OCI-LY7 (cell line): ENCODE measurements around the gene EPB41L2. TPM values are rescaled to one million over a fixed set of nuclear protein-coding genes. Genes with fewer than 3 reads are reported as not detected.

Experiments
- BruUV-seq: library from RNA; stranded (reverse); fragments of 400-500 nt; replicated peaks from 2 replicates; lab custom pipeline; 2021; lab: Mats Ljungman, UMichigan
- CTCF ChIA-PET: fragments of 300-600 bp; sonication (Branson Sonifier 250); formaldehyde crosslinking; loops from one replicate; lab custom pipeline; 2022; ENCODE audit warnings: antibody characterized with exemption; ENCODE audit not compliant: unreplicated experiment; lab: Charles Lee
- POLR2A ChIA-PET: fragments of 300-600 bp; sonication (Branson Sonifier 250); formaldehyde crosslinking; loops from one replicate; lab custom pipeline; 2022; ENCODE audit warnings: antibody characterized with exemption; lab: Charles Lee
- DNase-seq: peaks from one replicate; pipeline ENCODE4 v3.0.0-alpha.2; 2015; ENCODE audit warnings: low spot score
- H2AFZ ChIP-seq: fragments of 200-600 bp; sonication (generic), shearing (Covaris generic); 2 replicates; pipeline ENCODE4 v1.6.1; 2014; ENCODE audit warnings: mild to moderate bottlenecking, antibody characterized with exemption, low read length, moderate library complexity
- H3K27ac ChIP-seq: fragments of 200-600 bp; sonication (generic); 2 replicates; pipeline ENCODE4 v1.5.1; 2014; ENCODE audit warnings: mixed run types, low read depth, mild to moderate bottlenecking, moderate library complexity, low read length, inconsistent platforms; ENCODE audit not compliant: poor library complexity, severe bottlenecking
- H3K36me3 ChIP-seq: fragments of 200-600 bp; sonication (generic); 2 replicates; pipeline ENCODE4 v1.6.1; 2014; ENCODE audit warnings: mild to moderate bottlenecking, antibody characterized with exemption, low read length, moderate library complexity, mixed read lengths; ENCODE audit not compliant: insufficient read depth
- H3K4me1 ChIP-seq: fragments of 200-600 bp; sonication (generic); 2 replicates; pipeline ENCODE4 v1.5.1; 2014; ENCODE audit warnings: mild to moderate bottlenecking, low read length; ENCODE audit not compliant: insufficient read depth, poor library complexity, severe bottlenecking
- H3K4me2 ChIP-seq: fragments of 200-600 bp; sonication (generic); 2 replicates; pipeline ENCODE4 v1.6.1; 2014; ENCODE audit warnings: mild to moderate bottlenecking, low read length
- H3K4me3 ChIP-seq: fragments of 200-600 bp; sonication (generic); 2 replicates; pipeline ENCODE4 v1.5.1; 2014; ENCODE audit warnings: mild to moderate bottlenecking, low read depth, low read length; ENCODE audit not compliant: poor library complexity, severe bottlenecking
- H3K79me2 ChIP-seq: fragments of 200-600 bp; sonication (generic); 2 replicates; pipeline ENCODE4 v1.6.1; 2016; ENCODE audit warnings: low read depth, mild to moderate bottlenecking, low read length, moderate library complexity, mixed read lengths; ENCODE audit not compliant: insufficient read depth
- H3K9me2 ChIP-seq: fragments of 200-600 bp; sonication (generic); 2 replicates; pipeline ENCODE4 v1.6.1; 2016; ENCODE audit warnings: mild to moderate bottlenecking, low read length, mixed read lengths; ENCODE audit not compliant: insufficient read depth
- H3K9me3 ChIP-seq: fragments of 200-600 bp; sonication (generic); 2 replicates; pipeline ENCODE4 v1.6.1; 2014; ENCODE audit warnings: mild to moderate bottlenecking, mixed run types, low read length, mixed read lengths
- H4K20me1 ChIP-seq: fragments of 200-600 bp; sonication (generic); 2 replicates; pipeline ENCODE4 v1.6.1; 2014; ENCODE audit warnings: mild to moderate bottlenecking, antibody characterized with exemption, low read length, moderate library complexity, mixed read lengths; ENCODE audit not compliant: insufficient read depth
- EZH2phosphoT487 ChIP-seq: fragments of 200-600 bp; sonication (generic); IDR thresholded peaks from 2 replicates; pipeline ENCODE4 v1.6.1; 2018; ENCODE audit warnings: low read depth, borderline replicate concordance, mild to moderate bottlenecking, mixed run types, antibody characterized with exemption, low read length, moderate library complexity, mixed read lengths
- intact Hi-C: fragments of 100-400 bp; cut with micrococcal nuclease; formaldehyde crosslinking; loops from one replicate; pipeline ENCODE4 v1.10.0; 2022; ENCODE audit not compliant: unreplicated experiment
- total RNA-seq, 2 experiments: library from RNA; depleted of rRNA in 1 of 2; stranded (reverse); fragments of >200 nt in 1 of 2; shearing (Covaris generic) in 1 of 2; gene quantifications; 2 replicates each; pipeline ENCODE4 v1.2.3, GENCODE V29; 2014 to 2022
- TF ChIP-seq, protein P1 (sequence below): fragments of 200-600 bp; sonication (generic); conservative IDR thresholded peaks from 2 replicates; pipeline ENCODE4 v1.5.1; 2014; ENCODE audit warnings: mild to moderate bottlenecking, antibody characterized with exemption, low read length, moderate library complexity, mixed read lengths

Gene EPB41L2
- total RNA-seq, 2 experiments from 2014 or later: 36.7 to 138 TPM

DNA sequence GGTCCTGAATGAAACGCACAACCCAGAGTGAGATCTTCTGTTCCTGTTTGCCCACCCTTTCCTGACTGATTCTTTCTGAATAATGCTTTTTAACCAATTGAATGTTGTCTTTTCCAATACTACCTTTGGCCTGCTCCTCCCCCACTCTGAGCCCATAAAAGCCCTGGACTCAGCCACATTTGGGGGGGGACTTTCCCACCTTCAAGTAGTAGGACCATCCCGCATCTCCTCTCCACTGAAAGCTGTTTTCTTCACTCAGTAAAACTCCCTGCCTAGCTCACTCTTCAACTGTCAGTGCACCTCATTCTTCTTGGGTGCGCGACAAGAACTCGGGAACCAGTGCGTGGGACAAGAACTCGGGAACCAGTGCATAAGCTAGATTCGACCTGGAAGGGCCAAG lies 77.9 kb downstream of the EPB41L2 start:
- Histone ChIP-seq H3K4me1 (no peaks in the 10 kb centered on the region), H3K4me3 (no peak overlapping the region), H3K79me2 (peaks cover 17% of the 10 kb centered on the region; the same call in 1 of the 2 replicates), H3K36me3 (peaks cover 10% of the 10 kb centered on the region), H3K27ac (no peak overlapping the region), H4K20me1 (no peaks in the 10 kb centered on the region), H2AFZ (no peak overlapping the region), H3K9me3 (peaks cover 26% of the 10 kb centered on the region), H3K4me2 (no peak overlapping the region), H3K9me2 (no peaks in the 10 kb centered on the region; the same call in 1 of the 2 replicates)
- no peak for TF ChIP-seq EZH2phosphoT487
- TF ChIP-seq, protein P1, sequence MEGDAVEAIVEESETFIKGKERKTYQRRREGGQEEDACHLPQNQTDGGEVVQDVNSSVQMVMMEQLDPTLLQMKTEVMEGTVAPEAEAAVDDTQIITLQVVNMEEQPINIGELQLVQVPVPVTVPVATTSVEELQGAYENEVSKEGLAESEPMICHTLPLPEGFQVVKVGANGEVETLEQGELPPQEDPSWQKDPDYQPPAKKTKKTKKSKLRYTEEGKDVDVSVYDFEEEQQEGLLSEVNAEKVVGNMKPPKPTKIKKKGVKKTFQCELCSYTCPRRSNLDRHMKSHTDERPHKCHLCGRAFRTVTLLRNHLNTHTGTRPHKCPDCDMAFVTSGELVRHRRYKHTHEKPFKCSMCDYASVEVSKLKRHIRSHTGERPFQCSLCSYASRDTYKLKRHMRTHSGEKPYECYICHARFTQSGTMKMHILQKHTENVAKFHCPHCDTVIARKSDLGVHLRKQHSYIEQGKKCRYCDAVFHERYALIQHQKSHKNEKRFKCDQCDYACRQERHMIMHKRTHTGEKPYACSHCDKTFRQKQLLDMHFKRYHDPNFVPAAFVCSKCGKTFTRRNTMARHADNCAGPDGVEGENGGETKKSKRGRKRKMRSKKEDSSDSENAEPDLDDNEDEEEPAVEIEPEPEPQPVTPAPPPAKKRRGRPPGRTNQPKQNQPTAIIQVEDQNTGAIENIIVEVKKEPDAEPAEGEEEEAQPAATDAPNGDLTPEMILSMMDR: no peak
- intact Hi-C loops: no loop called here
- POLR2A ChIA-PET: interaction anchor here (0.8 kb wide), 1 partner anchor 127 kb away, joined by 3 read pairs; no protein-coding TSS in a partner anchor
- no TSS peak for BruUV-seq
- no peak for DNase-seq
- CTCF ChIA-PET: interaction anchor here (0.5 kb wide), 1 partner anchor 67 kb away, joined by 3 read pairs; no protein-coding TSS in a partner anchor

DNA sequence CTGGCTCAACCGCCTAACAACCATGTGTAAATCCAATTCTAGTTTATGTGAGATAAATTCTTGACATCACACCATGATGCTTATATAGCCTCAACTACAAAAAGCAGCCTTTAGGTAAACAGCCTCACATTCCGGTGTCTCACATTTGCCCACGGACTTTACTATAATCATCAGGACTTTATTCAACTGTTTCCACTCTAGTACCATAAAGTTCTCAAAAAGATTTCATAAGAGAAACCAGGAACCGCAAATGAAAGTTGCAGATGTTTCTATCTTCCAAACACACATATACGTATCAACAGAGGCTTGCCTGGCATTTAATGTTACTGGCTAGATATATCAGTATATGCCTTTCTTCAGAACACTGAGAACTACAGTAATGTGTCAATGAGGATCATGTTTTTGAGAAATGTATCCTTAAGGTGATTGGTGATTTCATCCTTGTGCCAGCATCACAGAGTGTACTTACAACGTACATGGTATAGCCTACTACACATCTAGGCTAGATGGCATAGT lies 80.0 kb downstream of the EPB41L2 start:
- Histone ChIP-seq H3K9me2 (no peaks in the 10 kb centered on the region; the same call in 1 of the 2 replicates), H3K4me3 (no peak overlapping the region), H3K36me3 (peaks cover 10% of the 10 kb centered on the region), H3K4me1 (no peaks in the 10 kb centered on the region), H3K9me3 (peaks cover 26% of the 10 kb centered on the region), H3K79me2 (peaks cover 17% of the 10 kb centered on the region; the same call in 1 of the 2 replicates), H3K4me2 (no peak overlapping the region), H3K27ac (no peak overlapping the region), H4K20me1 (no peaks in the 10 kb centered on the region), H2AFZ (no peak overlapping the region)
- DNase-seq: no peak
- intact Hi-C loops: no loop called here
- CTCF ChIA-PET: no interaction called here
- POLR2A ChIA-PET: interaction anchor here (1.4 kb wide), 1 partner anchor 15 kb away, joined by 5 read pairs; no protein-coding TSS in a partner anchor
- no peak for TF ChIP-seq EZH2phosphoT487
- TF ChIP-seq, protein P1: no peak
- BruUV-seq: no TSS peak

DNA sequence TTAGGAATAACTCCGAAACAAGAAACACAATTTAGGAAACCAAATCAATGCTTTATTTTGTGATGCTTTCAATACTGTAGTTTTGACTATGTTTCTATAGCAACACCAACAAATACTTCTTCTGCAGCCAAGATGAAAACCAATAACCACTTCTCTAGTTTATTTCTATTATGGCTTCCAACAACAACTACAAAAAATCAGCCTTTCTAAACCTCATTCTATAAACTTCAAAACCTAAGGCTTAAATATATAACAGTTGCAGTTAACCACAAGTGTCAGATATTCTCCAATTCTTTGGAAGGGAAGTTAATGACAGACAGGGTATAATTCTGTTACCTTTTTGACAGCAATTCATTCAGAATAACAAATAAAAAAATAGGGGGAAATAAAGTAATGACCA lies 80.9 kb downstream of the EPB41L2 start:
- DNase-seq: no peak
- H3K4me3 ChIP-seq: no peak overlapping the region
- no peak overlapping the region for H3K4me2 ChIP-seq
- peaks cover 17% of the 10 kb centered on the region; the same call in 1 of the 2 replicates for H3K79me2 ChIP-seq
- peaks cover 10% of the 10 kb centered on the region for H3K36me3 ChIP-seq
- no peaks in the 10 kb centered on the region for H3K4me1 ChIP-seq
- H2AFZ ChIP-seq: no peak overlapping the region
- TF ChIP-seq EZH2phosphoT487: no peak
- TF ChIP-seq, protein P1: no peak
- no peaks in the 10 kb centered on the region; the same call in 1 of the 2 replicates for H3K9me2 ChIP-seq
- no peak overlapping the region for H3K27ac ChIP-seq
- H4K20me1 ChIP-seq: no peaks in the 10 kb centered on the region
- intact Hi-C loops: no loop called here
- H3K9me3 ChIP-seq: peaks cover 26% of the 10 kb centered on the region
- no TSS peak for BruUV-seq
- POLR2A ChIA-PET: interaction anchor here (0.6 to 1.1 kb wide), 5 partner anchors 12 to 306 kb away, joined by 3 to 5 read pairs (median 3); no protein-coding TSS in a partner anchor
- CTCF ChIA-PET: no interaction called here
